Liver (tissue), 9 donors: ENCODE results near the gene TBX15. TPM values are rescaled to one million over a fixed set of nuclear protein-coding genes. Genes with fewer than 3 reads are reported as not detected.

Source experiments
- DNase-seq: peaks from one replicate; pipeline ENCODE4 v3.0.0-alpha.2; 2017; ENCODE audit warnings: low spot score
- H3K27ac ChIP-seq, 2 donors: one replicate each; pipeline ENCODE4 v1.7.0; 2013; ENCODE audit warnings: inconsistent platforms in 2 of 2, low read length in 2 of 2, control low read depth in 1 of 2, low read depth in 1 of 2, mild to moderate bottlenecking in 1 of 2
- H3K27me3 ChIP-seq, 4 donors: one replicate each; pipeline versions ENCODE4 v1.6.1 to v1.7.0; 2013; ENCODE audit warnings: low read length in 3 of 4, inconsistent platforms in 1 of 4, mild to moderate bottlenecking in 1 of 4, moderate library complexity in 1 of 4; ENCODE audit not compliant: control insufficient read depth in 4 of 4, insufficient read depth in 4 of 4
- H3K36me3 ChIP-seq, 4 donors: one replicate each; pipeline versions ENCODE4 v1.6.1 to v1.7.0; 2013; ENCODE audit warnings: low read length in 3 of 4, mild to moderate bottlenecking in 3 of 4, low read depth in 1 of 4, moderate library complexity in 1 of 4; ENCODE audit not compliant: control insufficient read depth in 4 of 4, insufficient read depth in 3 of 4
- H3K4me1 ChIP-seq, 4 donors: one replicate each; pipeline versions ENCODE4 v1.6.1 to v1.7.0; 2013; ENCODE audit warnings: low read length in 3 of 4, mild to moderate bottlenecking in 3 of 4, moderate library complexity in 1 of 4; ENCODE audit not compliant: control insufficient read depth in 4 of 4, insufficient read depth in 4 of 4
- H3K4me3 ChIP-seq, 3 donors: one replicate each; pipeline versions ENCODE4 v1.6.1 to v1.7.0; 2013; ENCODE audit warnings: low read length in 3 of 3, control low read depth in 1 of 3, low read depth in 1 of 3, mild to moderate bottlenecking in 1 of 3
- H3K9ac ChIP-seq, 2 donors: one replicate each; pipeline ENCODE4 v1.7.0; 2013; ENCODE audit warnings: low read length in 2 of 2, mild to moderate bottlenecking in 2 of 2, moderate library complexity in 2 of 2, control low read depth in 1 of 2, low read depth in 1 of 2
- H3K9me3 ChIP-seq, 4 donors: one replicate each; pipeline versions ENCODE4 v1.6.1 to v1.7.0; 2013; ENCODE audit warnings: low read length in 3 of 4; ENCODE audit not compliant: control insufficient read depth in 4 of 4
- ATF3 ChIP-seq: IDR thresholded peaks from 2 replicates; pipeline ENCODE4 v1.6.1; 2016; ENCODE audit warnings: antibody characterized with exemption
- EGR1 ChIP-seq, 2 donors: IDR thresholded peaks; 2 replicates each; pipeline ENCODE4 v1.6.1; 2016 to 2018; ENCODE audit warnings: antibody characterized with exemption in 2 of 2, low read depth in 2 of 2
- FOXA1 ChIP-seq: IDR thresholded peaks from 2 replicates; pipeline ENCODE4 v1.6.1; 2016; ENCODE audit warnings: antibody characterized with exemption
- FOXA2 ChIP-seq: IDR thresholded peaks from 2 replicates; pipeline ENCODE4 v1.6.1; 2016; ENCODE audit warnings: antibody characterized with exemption
- GABPA ChIP-seq, 2 donors: IDR thresholded peaks in 1 of 2; conservative IDR thresholded peaks in 1 of 2; 2 replicates each; pipeline ENCODE4 v1.6.1; 2016; ENCODE audit warnings: antibody characterized with exemption in 2 of 2, mild to moderate bottlenecking in 1 of 2, moderate library complexity in 1 of 2
- HNF4A ChIP-seq, 2 donors: conservative IDR thresholded peaks; 2 replicates each; pipeline ENCODE4 v1.6.1; 2016; ENCODE audit warnings: antibody characterized with exemption in 2 of 2, mild to moderate bottlenecking in 2 of 2
- HNF4G ChIP-seq: IDR thresholded peaks from 2 replicates; pipeline ENCODE4 v1.6.1; 2016; ENCODE audit warnings: antibody characterized with exemption
- JUND ChIP-seq, 2 donors: IDR thresholded peaks; 2 replicates each; pipeline ENCODE4 v1.6.1; 2016; ENCODE audit warnings: antibody characterized with exemption in 2 of 2
- NR2F2 ChIP-seq: IDR thresholded peaks from 2 replicates; pipeline ENCODE4 v1.6.1; 2016; ENCODE audit warnings: antibody characterized with exemption
- RAD21 ChIP-seq, 2 donors: IDR thresholded peaks; 2 replicates each; pipeline ENCODE4 v1.6.1; 2016; ENCODE audit warnings: antibody characterized with exemption in 2 of 2, mild to moderate bottlenecking in 2 of 2
- WGBS: extraction: QIAGEN DNeasy Blood & Tissue Kit; methylation state at CpG from one replicate; pipeline ENCODE4 v1.1.7; 2013; 5-methylcytosine and 5-hydroxymethylcytosine counted together
- polyA plus RNA-seq, 2 donors: library from polyadenylated mRNA; stranded (reverse) in 1 of 2; unstranded in 1 of 2; fragments of 200-250 nt in 1 of 2; fragments of >200 nt in 1 of 2; fragmentation: Nextera tagmentation in 1 of 2; extraction: Ambion mirVana in 1 of 2; gene quantifications; one replicate each; pipeline versions ENCODE4 v1.2.1 to v1.2.3, GENCODE V29; 2013 to 2015
- total RNA-seq, 2 donors: library from RNA; depleted of rRNA; stranded (reverse); fragments of >200 nt; gene quantifications; one replicate each; pipeline ENCODE4 v1.2.3, GENCODE V29; 2014
- TF ChIP-seq, protein P1 (sequence below): fragments of 150-350 bp; IDR thresholded peaks from 2 replicates; pipeline ENCODE4 v1.5.1; 2017; ENCODE audit warnings: improper control_type of control experiment, low read depth, low read length; ENCODE audit not compliant: missing input control
- TF ChIP-seq, protein P2 (sequence below): IDR thresholded peaks from 2 replicates; pipeline ENCODE4 v1.6.1; 2016; ENCODE audit warnings: antibody characterized with exemption, mild to moderate bottlenecking
- donor health status: healthy.
- donor health status: healthy.
- donor health status: healthy.
- donor health status: healthy.
- donor health status: healthy.

Gene TBX15
- total and polyA plus RNA-seq, 4 donors = 0.09 to 15.5 (median 3.5) TPM

- Histone ChIP-seq H3K9me3 (peaks cover 0 to 12% (median 0%) of the 10 kb centered on the region in 4 donors), H3K27ac (no peak overlapping the region), H3K9ac (no peak overlapping the region), H3K36me3 (no peaks in the 10 kb centered on the region), H3K4me3 (no peak overlapping the region), H3K27me3 (peaks cover 0 to 11% (median 5%) of the 10 kb centered on the region in 4 donors), H3K4me1 (peaks cover 8 to 21% (median 12%) of the 10 kb centered on the region in 4 donors)
- TF ChIP-seq FOXA2 = no peak
- no peak for TF ChIP-seq GABPA (IDR thresholded peaks at IDR 0.05 in 1 of 2, conservative IDR thresholded peaks at IDR 0.05 in 1 of 2)
- no peak for DNase-seq
- 96% methylated on average over 2 of the region's 2 CpGs for WGBS
Observed at GRCh38 chr1:119011116-119011515, 23.0 kb upstream of the TBX15 start.

DNA sequence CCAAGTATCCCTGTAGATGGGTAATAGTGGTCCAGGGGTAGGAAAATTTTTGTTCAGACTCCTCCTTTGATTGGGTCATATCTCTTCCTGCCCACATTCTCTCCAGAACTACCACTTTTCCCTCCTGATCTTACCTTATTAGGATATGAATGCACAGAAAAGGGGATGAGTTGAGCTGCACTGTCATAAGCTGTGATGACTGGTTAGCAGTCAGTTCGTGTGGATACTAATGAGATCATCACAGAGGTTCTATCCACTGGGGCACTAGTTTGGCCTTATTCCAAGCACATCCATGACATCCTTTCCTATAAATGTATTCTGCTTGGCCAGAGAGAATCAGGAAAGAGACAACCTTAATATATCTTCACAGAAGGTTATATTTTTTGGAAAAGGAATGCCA, 22.1 kb upstream of the TBX15 start:
- no peak for DNase-seq
- Histone ChIP-seq H3K9ac (no peak overlapping the region), H3K4me1 (peaks cover 8 to 21% (median 12%) of the 10 kb centered on the region in 4 donors), H3K36me3 (no peaks in the 10 kb centered on the region), H3K27me3 (peaks cover 0 to 18% (median 8%) of the 10 kb centered on the region in 4 donors), H3K9me3 (peaks cover 0 to 12% (median 0%) of the 10 kb centered on the region in 4 donors), H3K4me3 (no peak overlapping the region), H3K27ac (no peak overlapping the region)
- 65% methylated on average over 1 of the region's 1 CpG for WGBS
- TF ChIP-seq EGR1 (IDR thresholded peaks at IDR 0.05; ENCODE audit: low read depth in 2 of 2) = no peak
- TF ChIP-seq FOXA1 = no peak
- no peak for TF ChIP-seq FOXA2
- TF ChIP-seq NR2F2 = no peak
- TF ChIP-seq, protein P1, sequence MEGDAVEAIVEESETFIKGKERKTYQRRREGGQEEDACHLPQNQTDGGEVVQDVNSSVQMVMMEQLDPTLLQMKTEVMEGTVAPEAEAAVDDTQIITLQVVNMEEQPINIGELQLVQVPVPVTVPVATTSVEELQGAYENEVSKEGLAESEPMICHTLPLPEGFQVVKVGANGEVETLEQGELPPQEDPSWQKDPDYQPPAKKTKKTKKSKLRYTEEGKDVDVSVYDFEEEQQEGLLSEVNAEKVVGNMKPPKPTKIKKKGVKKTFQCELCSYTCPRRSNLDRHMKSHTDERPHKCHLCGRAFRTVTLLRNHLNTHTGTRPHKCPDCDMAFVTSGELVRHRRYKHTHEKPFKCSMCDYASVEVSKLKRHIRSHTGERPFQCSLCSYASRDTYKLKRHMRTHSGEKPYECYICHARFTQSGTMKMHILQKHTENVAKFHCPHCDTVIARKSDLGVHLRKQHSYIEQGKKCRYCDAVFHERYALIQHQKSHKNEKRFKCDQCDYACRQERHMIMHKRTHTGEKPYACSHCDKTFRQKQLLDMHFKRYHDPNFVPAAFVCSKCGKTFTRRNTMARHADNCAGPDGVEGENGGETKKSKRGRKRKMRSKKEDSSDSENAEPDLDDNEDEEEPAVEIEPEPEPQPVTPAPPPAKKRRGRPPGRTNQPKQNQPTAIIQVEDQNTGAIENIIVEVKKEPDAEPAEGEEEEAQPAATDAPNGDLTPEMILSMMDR = no peak
- TF ChIP-seq HNF4A (conservative IDR thresholded peaks at IDR 0.05) = no peak
- no peak for TF ChIP-seq HNF4G
- TF ChIP-seq, protein P2, sequence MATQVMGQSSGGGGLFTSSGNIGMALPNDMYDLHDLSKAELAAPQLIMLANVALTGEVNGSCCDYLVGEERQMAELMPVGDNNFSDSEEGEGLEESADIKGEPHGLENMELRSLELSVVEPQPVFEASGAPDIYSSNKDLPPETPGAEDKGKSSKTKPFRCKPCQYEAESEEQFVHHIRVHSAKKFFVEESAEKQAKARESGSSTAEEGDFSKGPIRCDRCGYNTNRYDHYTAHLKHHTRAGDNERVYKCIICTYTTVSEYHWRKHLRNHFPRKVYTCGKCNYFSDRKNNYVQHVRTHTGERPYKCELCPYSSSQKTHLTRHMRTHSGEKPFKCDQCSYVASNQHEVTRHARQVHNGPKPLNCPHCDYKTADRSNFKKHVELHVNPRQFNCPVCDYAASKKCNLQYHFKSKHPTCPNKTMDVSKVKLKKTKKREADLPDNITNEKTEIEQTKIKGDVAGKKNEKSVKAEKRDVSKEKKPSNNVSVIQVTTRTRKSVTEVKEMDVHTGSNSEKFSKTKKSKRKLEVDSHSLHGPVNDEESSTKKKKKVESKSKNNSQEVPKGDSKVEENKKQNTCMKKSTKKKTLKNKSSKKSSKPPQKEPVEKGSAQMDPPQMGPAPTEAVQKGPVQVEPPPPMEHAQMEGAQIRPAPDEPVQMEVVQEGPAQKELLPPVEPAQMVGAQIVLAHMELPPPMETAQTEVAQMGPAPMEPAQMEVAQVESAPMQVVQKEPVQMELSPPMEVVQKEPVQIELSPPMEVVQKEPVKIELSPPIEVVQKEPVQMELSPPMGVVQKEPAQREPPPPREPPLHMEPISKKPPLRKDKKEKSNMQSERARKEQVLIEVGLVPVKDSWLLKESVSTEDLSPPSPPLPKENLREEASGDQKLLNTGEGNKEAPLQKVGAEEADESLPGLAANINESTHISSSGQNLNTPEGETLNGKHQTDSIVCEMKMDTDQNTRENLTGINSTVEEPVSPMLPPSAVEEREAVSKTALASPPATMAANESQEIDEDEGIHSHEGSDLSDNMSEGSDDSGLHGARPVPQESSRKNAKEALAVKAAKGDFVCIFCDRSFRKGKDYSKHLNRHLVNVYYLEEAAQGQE = no peak

GRCh38 chr1:119009312-119009655, 21.1 kb upstream of the TBX15 start:
- Histone ChIP-seq H3K9ac (no peak overlapping the region), H3K27ac (no peak overlapping the region), H3K27me3 (peaks cover 0 to 18% (median 9%) of the 10 kb centered on the region in 4 donors), H3K4me1 (peaks cover 8 to 21% (median 12%) of the 10 kb centered on the region in 4 donors), H3K36me3 (no peaks in the 10 kb centered on the region), H3K4me3 (no peak overlapping the region), H3K9me3 (peaks cover 0 to 12% (median 0%) of the 10 kb centered on the region in 4 donors)
- DNase-seq = no peak
- TF ChIP-seq HNF4A (conservative IDR thresholded peaks at IDR 0.05) (no peak), RAD21 (IDR thresholded peaks at IDR 0.05) (no peak), HNF4G (no peak), JUND (IDR thresholded peaks at IDR 0.05) (no peak), NR2F2 (no peak), FOXA1 (no peak), FOXA2 (no peak), ATF3 (no peak)
- TF ChIP-seq, protein P1 = no peak
- TF ChIP-seq, protein P2 = no peak
- WGBS = 20% methylated on average over 2 of the region's 2 CpGs
